H1 (cell line): Measurements from ENCODE around the gene UMOD.

Experiments used
- KDM1A ChIP-seq: fragments of 200-600, 300-600 bp; sonication (generic); IDR thresholded peaks from 2 replicates; pipeline ENCODE4 v1.7.1; 2016; ENCODE audit warnings: mild to moderate bottlenecking, low read length, borderline replicate concordance
- TF ChIP-seq, protein P1 (sequence below), 3 experiments: IDR thresholded peaks; 1 replicate in 2 of 3; 2 replicates in 1 of 3; pipeline versions ENCODE4 v1.5.1 to v1.6.1; 2011; ENCODE audit warnings: low read length in 3 of 3, mild to moderate bottlenecking in 3 of 3, inconsistent platforms in 2 of 3, low read depth in 1 of 3, moderate library complexity in 1 of 3; ENCODE audit not compliant: insufficient read depth in 1 of 3; ENCODE audit errors: control extremely low read depth in 1 of 3
- TF ChIP-seq, protein P2 (sequence below): IDR thresholded peaks from 2 replicates; pipeline ENCODE4 v1.6.1; 2011; ENCODE audit warnings: low read length, improper control_type of control experiment

DNA sequence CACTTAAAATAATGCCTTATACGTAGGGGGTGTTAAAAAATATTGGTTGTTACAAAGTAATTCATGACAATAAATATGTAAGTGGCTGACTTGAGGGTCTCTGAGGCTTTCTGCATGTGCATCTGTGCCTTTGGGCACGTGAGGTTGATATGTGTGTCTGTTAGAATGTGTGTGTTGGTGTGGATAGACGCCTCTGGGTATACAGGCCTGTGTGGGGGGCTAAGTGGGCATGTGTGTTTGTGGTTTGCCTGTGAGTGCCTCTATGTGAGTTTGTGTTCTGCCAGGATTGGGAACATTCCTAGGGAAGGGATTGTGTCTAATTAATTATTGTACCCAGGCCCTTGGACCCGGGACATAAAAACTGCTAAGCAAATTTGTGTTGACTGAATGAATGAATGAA lies 44.2 kb downstream of the UMOD start:
- TF ChIP-seq, protein P1, sequence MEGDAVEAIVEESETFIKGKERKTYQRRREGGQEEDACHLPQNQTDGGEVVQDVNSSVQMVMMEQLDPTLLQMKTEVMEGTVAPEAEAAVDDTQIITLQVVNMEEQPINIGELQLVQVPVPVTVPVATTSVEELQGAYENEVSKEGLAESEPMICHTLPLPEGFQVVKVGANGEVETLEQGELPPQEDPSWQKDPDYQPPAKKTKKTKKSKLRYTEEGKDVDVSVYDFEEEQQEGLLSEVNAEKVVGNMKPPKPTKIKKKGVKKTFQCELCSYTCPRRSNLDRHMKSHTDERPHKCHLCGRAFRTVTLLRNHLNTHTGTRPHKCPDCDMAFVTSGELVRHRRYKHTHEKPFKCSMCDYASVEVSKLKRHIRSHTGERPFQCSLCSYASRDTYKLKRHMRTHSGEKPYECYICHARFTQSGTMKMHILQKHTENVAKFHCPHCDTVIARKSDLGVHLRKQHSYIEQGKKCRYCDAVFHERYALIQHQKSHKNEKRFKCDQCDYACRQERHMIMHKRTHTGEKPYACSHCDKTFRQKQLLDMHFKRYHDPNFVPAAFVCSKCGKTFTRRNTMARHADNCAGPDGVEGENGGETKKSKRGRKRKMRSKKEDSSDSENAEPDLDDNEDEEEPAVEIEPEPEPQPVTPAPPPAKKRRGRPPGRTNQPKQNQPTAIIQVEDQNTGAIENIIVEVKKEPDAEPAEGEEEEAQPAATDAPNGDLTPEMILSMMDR (IDR thresholded peaks at IDR 0.05; ENCODE audit: control extremely low read depth in 1 of 3, insufficient read depth in 1 of 3, low read depth in 1 of 3, low read length in 3 of 3): no peak
- TF ChIP-seq, protein P2, sequence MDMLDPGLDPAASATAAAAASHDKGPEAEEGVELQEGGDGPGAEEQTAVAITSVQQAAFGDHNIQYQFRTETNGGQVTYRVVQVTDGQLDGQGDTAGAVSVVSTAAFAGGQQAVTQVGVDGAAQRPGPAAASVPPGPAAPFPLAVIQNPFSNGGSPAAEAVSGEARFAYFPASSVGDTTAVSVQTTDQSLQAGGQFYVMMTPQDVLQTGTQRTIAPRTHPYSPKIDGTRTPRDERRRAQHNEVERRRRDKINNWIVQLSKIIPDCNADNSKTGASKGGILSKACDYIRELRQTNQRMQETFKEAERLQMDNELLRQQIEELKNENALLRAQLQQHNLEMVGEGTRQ: no peak
- TF ChIP-seq KDM1A: no peak
